Effector CD4-positive, alpha-beta T cell (primary cell): Measurements from ENCODE around the gene SLC22A31.
A peak's percentile ranks its signal among the peaks of the same experiment; 100 is the strongest.

ENCODE experiments used
- DNase-seq: peaks from one replicate; pipeline ENCODE4 v3.0.0-alpha.2; 2020

Gene SLC22A31

DNA sequence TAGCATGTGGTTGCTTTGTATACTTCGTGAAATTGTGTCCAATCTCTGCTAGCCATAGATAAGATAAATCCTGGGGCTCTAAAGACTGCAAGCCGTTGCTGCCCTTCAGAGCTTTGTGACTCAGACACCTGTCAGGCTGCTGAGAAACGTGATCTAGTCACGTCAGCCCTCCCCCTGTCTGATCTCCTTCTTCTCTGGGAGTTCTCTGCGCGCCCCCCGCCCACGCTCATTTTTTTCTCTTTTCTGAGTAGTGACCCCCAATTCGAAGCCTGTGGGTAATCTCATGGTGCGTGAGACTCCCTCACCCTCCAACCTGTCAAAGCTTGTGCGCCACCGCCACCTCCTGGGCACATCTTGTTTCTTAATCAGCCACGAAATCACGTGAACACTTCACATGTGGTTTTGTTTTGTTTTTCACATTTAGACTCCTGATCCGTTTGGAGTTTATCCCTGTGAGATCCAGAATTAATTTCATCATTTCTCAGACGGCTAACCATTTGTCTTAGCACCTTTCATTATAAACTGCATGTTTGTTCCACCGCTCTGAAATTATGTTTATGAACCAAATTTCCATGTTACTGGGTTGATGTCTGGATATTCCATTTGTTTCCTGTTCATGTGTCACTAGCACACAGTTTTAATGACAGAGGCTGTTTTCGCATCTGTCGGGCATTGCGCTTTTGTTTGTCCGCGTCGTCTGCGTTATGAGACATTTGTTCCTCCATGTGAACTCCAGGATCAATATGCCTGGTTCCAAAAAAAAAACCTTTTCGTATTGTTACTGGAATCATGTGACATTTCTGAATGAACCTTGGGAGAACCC lies 16.2 kb upstream of the SLC22A31 start:
- peak; percentile 82 for DNase-seq

DNA sequence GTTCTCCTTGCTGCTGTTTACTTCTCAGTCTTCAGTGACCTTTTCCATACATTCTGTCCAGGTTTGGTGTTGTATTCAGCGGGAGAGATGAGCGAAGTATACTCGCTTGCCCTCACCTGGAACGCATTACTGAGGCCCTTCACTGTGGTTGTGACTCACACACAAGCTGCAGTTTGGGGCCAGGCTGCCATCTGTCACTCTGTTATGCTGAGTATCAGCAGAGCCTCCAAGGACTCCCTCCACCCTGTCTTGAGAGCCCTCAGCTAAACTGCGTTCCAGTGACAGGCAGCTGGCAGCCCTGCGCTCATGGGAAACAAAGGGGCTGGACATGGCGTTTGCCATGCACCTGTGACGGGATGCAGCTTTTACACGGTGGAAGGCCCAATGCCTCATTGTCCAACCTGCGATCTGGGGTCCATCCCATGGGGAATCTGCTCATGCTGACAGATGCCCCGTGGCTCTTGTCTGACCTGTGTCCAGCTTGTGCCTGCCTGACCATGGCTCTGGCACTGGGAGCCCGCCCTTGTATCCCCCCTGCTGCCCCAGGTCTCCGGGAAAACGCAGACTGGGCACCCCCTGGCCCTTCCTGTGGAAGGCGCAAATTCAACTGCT lies 10.7 kb upstream of the SLC22A31 start:
- no peak for DNase-seq

DNA sequence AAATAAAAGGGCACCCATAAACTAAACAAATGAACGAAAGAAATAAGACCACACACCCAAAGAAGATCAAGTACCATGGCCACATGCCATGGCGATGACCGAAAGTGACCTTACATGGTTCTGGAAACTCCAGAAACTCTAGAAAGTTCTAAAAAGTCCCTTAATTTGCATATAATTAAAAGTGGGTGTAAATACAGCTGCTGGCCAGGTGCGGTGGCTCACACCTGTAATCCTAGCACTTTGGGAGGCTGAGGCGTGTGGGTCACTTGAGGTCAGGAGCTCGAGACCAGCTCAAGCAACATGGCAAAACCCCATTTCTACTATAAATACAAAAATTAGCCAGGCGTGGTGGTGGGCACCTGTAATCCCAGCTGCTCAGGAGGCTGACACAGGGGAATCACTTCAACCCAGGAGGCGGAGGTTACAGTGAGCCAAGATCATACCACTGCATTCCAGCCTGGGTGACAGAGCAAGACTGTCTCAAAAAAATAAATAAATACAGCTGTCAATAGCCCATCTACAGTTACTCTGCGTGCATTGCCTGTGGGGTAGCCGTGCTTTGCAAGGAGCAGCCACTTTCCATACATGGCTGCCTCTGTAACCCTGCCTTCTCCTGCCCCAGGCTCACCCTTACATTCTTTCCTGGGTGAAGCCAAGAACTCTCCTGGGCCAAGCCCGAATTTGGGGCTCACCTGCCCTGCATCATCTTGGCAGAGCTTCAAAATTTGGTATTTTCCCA lies 10.0 kb upstream of the SLC22A31 start:
- DNase-seq, result no peak

DNA sequence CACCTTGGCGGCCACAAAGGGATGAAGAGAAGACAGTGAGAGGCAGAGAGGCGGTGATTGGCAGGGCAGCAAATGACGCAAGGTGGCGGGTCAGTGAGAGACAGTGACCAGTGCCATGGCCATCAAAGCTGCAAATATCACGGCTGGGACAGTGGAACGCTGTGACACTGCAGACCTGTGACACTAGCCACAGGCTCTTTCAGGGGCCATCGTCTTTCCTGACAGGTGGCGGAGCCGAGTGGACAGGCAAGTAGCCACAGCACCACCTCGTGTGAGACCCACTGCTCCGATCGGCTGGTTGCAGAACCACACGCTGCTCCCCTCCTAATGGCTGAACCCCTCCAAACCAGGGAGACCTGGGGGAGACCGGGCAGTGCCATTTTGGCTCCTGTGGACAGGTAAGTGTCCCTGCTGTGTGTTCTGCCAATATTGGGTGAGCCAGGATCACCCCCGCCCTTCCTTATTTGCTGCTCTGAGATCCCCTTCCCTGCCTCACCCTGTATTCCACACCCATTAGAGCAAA lies 9.2 kb upstream of the SLC22A31 start:
- no peak for DNase-seq

DNA sequence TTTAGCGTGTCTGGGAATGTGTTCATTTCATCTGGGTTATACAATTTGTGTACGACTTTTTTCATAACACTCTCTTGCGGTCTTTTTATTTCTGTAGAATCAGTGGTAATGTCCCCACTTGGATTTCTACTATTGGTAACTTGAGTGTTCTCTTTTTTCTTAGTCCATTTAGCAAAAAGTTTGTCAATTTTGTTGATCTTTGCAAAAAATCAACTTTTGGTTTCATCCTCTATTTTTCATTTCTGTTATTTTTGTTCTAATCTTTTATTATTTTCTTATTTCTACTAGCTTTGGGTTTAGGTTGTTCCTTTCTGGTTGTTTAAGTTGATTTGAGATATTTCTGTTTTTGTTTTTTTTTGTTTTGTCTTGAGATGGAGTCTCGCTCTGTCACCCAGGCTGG lies 7.7 kb upstream of the SLC22A31 start:
- no peak for DNase-seq

DNA sequence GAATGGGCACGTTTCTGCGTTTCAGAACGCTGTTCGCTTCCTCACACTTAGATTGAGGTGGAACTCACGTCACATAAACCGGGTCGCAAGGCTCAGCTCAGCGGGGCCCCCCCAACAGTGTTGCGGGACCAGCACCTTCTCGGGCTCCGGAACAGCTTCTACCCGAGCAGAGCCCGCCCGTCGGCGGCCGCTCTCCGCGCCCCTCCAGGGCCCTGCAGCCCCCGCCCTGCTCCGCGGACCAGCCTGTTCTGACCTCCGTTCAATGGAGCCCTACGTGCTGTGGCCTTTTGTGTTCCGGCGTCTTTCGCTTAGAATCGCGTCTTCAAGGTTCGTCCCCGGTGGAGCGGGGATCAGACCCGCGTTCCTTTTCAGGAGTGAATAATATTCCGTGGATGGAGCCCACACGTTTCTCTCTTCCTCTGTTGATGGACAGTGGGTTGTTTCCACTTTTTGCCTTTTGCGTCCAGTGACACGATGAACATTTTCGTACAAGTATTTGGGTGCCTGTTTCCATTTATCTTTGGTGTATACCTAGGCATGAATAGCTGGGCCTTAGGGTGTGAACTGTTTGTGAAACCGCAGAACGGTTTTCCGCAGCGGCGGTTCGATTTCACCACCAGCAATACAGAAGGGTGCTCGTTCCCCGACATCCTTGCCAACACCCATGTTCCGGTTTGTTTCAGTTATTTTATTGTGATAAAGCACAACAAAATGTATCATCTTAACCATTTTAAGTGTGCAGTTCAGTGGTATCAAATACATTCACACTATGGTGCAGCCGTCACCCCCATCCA lies 2.3 kb upstream of the SLC22A31 start:
- no peak for DNase-seq

DNA sequence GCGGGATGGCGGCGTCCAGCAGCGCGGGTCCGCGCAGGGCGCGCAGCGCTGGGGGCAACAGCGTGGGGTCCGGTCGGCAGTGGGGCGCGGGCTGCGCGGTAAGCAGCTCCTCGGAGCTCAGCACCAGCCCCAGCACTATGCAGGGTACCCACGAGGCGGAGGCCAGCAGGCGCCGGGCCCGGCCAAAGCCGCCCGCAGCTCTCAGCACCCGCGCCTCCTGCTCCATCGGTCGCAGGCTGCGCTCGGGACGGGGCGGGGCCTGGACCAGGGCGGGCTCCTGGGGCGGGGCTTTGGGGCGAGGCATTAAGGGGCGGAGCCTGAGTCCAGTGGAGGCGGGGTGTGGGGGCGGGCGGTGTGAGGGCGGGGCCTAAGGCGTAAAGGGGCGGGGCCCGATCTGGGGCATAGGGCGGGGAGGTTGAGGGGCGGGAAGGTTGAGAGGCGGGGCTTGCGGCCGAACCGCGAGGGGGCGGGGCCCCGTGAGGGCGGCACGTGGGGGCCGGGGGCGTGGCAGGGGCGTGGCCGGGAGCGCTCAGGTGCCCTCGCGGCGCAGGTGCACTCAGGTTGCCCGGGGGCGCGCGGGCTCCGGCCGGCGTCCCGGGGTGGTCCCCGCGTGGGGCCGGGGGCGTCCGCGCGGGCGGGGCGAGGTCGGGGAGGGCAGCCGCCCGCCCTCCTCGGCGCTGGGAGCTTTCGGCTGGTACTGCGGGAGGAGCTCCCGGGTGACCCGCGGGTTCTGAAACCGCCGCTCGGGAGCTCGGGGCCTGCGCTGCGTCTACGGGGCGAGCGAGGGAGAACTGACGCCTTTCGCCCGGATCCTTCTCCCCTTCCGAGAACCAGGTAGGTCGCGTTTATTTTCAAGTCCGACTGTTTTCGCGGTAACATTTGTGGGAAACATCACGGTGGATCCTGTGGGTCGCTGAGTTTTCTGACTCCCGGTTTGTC lies 1.4 kb upstream of the SLC22A31 start:
- peak; percentile 59 for DNase-seq

DNA sequence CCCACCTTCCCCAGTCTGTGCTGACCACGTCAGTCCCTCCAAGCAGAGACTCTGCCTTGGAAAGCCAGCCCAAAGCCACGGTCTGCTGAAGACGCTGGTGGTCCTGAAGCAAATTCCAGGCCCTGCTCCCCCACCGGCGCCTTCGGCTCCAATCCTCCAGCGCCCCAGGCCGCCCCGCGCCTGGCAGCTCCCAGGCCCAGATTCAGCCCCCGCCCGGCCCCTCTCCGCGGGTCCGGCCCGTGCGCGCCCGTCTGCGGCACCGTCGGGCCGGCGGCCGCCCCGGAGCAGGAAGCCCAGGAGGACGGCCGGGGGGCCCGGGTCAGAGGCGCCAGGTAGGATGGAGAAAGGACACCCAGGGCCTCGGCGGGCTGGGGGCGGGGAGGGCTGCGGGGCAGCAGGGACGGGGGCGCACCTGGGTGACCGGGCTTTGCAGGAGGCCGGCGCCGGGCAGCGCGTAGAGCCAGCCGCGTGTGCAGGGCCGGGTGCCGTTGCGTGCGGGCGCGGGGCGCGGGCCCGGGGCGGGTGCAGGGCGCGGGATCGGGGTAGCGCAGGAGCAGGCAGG lies 594 bp upstream of the SLC22A31 start:
- no peak for DNase-seq

DNA sequence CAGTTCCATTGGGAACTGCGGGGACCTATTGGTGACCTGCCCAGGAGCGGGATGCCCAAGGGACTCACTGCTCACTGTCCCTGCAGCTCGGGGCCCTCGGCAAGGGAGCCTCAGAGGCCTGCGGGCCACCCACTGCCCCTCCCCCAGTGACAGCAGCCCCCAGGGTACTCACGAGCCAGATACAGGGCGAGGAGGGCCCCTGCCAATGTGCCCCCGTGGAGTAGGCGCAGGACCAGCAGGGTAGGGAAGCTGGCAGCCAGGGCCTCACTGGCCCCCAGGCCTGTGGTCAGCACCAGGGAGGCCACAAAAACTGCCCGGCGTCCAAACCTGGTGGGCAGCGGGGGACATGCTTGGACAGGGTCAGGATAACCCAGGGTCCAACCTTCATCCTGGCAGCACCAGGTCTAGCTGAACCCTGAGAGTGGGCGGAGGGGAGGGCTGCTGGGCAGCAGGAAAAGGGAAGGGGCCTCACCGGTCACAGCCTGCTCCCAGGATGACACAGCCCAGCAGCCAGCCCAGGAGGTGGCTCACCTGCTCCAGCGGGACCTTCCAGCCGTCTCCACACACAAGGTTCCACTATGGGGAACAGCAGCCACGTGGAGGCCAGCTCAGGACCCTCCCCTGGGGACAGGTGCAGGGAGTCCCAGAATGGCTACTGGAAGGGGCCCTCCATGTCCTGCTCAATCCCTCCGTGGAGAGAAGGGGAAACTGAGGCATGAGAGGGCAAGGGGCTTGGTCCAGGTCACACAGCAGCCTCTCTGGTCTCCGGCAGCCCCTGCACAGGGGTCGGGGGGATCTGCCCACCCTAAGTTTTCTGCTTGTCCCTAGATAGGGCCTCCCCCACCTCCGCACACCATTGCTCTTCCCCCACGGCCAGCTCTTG lies 855 bp downstream of the SLC22A31 start:
- DNase-seq, result no peak

DNA sequence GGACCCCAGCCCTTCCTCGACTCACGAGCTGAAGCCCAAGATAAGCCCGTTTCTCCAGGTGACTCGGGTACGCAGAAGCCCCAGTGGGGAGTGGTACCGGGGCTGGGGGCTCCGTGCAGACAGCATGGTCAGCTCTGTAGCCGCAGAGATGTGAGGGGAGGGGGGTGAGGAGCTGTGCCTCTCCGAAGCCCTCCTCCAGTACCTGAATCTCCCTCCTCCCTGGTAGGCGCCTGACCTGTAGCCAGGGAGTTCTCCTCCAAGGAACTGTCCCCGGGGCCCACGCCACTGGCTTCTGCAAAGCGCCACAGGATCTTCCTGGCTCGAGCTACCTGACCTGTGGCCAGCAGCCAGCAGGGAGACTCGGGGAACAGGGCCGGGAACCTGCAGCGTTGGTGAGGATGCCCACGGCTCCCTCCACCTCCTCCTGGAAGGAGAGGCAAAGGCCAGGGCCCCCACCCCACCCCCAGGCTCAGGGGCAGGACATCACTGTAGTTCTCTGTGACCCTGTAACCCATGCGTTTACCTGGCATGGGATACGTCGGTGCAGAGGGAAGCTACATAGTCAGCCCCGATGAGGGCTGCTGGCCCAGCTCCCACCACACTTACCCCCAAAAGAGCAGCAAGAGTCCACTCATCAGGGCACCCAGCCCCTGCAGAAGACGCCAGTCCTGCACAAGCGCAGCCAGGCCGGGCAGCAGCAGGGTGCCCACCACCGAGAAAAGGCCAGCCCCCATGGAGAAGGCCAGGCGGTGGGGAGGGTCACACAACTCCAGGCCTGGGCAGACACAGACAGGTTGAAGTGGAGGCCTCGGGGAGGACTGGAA lies 1.7 kb downstream of the SLC22A31 start:
- no peak for DNase-seq

DNA sequence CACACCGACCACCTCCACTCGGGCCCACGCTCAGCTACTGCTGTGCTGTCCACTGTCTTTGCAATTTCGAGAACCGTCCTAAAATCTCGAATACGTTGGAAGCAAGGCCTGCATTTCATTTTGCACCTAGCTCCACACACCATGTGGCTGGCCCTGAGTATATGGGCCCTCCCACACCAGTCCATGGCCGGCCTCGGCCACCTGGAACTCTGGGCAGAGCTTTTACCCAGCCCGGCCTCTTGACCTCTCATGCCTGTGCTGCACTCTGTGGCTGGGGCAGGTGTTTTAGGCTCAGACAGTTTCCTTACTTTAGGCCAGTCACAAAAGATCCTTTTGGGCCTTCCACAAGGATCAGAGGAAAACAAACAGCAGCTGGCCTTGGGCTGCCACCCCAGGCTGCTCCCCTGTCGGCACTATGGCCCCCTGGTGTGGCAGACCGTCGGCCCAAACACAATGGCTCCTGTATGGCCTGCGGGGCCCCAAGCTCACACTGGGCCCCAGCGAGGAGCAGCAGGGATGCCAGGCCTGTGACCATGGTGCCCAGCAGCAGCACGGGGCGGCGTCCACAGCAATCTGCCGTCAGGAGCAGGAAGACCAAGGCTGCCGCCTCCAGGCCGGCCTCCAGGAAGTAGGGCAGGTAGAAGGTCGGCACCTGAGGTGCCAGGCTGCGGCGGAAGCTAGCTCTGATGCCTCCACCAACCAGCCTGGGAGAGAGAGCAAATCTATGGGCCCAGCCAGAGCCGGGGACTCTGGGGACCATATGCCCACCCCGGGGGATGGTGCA lies 2.5 kb downstream of the SLC22A31 start:
- no peak for DNase-seq

DNA sequence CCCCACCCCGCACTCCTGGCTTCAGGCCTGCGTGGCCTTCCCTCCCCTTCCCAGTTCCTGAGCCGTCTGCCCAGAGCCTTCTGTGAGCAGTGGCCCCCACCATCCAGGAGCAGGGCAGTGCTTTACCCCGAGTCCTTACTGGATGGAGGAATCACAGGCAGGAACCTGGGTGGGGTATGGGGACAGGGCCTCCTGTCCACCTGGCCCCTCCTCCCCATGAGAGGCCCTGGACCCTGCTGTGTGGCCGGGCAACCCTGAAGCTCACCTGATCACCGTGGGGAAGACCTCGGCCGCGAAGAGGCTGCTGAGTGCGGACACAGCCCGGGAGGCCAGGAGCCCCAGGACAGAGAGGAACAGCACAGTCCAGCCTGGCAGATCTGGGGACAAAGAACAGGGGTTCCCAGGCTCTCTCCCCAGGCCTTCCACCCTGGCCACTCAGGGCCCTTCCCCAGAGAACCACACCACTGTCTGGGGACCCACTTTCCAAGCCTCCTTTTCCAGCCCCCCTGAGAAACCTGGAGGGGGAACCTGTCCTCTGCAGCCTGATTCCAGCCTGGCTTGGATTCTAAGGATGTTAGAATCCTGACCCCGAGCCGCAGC lies 3.2 kb downstream of the SLC22A31 start:
- no peak for DNase-seq

DNA sequence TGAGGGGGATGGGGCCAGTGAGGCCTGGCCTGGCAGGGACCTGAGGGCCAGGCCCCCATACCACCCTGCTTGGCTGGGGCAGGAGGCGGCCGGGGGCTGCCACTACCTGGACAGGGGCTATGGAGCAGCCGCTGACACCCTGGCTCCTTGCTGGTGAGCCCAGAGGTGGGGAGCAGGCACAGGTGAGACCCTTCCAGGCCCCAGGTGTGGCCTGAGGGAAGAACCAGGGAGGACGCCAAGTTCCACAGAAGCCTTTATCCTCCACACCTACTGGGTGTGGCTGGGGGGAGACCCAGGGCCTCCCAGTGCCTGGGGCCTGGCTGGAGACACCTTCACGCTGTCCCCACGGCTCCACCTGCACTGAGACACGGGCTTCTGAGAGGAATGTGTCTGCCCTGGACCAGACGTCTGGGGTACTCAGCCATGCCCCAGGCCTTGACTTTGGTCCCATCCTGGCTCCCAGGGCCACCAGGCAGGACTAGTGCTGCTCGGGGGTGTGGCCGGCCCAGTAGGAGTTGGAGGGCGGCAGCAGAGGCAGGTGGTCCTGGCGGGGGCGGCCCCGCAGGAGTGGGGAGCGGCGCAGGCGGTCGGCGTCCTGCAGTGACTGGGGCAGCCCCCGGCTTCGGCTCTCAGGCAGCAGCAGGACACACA lies 4.7 kb downstream of the SLC22A31 start:
- DNase-seq, result no peak

DNA sequence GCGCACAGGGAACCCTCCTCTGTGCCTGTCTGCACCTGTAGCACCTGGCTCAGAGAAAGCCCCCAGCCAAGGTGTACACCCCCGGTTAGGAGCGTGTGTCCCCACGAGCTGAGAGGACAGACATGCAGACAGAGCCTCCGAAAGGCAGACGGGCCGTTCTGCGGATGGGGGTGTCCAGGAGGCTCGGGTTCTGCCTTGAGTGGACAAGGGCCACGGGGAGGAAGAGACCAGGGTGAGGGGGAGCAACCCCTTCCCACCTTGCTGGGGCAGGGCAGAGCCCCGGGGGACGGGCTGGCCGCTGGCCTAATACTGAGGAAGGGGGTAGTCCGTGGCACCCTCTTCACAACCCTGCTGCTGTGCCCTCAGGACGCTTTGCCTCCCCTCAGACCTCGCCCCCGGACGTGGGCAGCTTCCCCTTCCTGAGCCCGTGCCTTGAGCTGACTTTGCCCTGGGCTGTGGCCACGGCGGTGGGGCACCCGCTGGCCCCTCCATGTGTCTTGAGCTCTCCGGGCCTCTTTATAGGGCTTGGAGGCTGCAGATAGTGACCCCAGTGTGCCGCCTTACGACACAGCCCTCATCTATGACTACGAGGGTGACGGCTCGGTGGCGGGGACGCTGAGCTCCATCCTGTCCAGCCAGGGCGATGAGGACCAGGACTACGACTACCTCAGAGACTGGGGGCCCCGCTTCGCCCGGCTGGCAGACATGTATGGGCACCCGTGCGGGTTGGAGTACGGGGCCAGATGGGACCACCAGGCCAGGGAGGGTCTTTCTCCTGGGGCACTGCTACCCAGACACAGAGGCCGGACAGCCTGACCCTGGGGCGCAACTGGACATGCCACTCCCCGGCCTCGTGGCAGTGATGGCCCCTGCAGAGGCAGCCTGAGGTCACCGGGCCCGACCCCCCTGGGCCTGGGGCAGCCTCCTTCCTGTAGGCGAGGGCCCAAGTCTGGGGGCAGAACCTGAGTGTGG lies 5.7 kb downstream of the SLC22A31 start:
- no peak for DNase-seq

DNA sequence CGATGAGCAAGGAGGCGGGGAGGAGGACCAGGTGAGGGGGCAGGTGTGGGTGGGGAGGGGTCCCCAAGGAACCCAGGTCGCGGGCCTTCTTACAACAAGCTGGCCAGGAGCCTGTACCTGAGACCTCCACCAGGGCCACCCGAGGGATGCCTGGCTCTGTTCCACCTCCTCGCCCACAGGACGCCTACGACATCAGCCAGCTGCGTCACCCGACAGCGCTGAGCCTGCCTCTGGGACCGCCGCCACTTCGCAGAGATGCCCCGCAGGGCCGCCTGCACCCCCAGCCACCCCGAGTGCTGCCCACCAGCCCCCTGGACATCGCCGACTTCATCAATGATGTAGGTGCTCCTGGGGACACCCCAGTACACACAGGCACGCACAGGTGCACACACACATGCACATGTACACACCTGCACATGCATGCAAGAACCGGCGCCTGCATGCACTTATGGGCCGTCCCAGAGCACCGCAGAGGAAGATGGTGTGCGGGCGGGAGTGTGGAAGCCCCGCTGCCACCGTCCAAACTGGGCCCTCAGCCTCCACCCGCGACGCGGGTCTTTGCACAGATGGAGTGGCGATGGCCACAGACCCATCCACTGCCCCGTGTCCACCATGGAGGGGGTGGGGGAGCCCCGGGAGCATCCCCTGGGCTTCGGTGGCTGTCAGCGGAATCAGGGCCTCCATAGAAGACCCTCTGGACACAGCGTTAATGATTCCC lies 6.6 kb downstream of the SLC22A31 start:
- DNase-seq, result no peak
